Body of pancreas (tissue), 4 donors: ENCODE data around the gene ZNF160.

Experiments used
- CTCF ChIP-seq, 7 experiments: fragments of 450-650 bp in 4 of 7; fragments of 200-600 bp in 3 of 7; sonication (generic) in 3 of 7; IDR thresholded peaks; one replicate each; pipeline ENCODE4 v1.5.1; 2016 to 2019; ENCODE audit warnings: antibody characterized with exemption in 7 of 7
- POLR2A ChIP-seq, 3 donors: fragments of 450-650 bp; IDR thresholded peaks; one replicate each; pipeline ENCODE4 v1.6.1; 2016; ENCODE audit warnings: antibody characterized with exemption in 3 of 3, mild to moderate bottlenecking in 2 of 3

- TF ChIP-seq POLR2A (IDR thresholded peaks at IDR 0.05) (no peak), CTCF (IDR thresholded peaks at IDR 0.05) (no peak)
Observed at GRCh38 chr19:53041366-53041765, 61.9 kb downstream of the ZNF160 start.
